Measurements from ENCODE around the gene RPS25.
"Not testable (repeated sequence)": the region's sequence is repeated elsewhere in the genome, so short reads cannot be mapped to it uniquely, and the experiment has no call there.

RPS25 gene

DNA sequence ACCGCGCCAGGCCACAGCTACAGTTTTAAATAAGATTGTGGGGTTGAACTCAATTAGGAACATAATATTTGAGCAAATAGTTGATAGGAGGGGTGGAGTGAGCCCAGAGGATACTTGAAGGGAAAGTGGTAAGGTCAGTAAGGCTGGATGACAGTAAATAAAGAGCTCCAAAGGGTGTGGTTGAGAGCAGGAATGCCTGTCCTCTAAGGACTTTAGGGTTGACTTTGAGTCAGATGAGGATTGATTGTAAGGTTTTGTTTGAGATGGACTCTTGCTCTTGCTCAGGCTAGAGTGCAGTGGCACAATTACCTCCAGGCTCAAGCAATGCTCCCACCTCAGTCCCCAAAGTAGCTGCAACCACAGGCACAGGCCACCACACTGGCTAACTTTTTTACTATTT lies 44.2 kb downstream of the RPS25 start:
- no peak for DNase-seq

DNA sequence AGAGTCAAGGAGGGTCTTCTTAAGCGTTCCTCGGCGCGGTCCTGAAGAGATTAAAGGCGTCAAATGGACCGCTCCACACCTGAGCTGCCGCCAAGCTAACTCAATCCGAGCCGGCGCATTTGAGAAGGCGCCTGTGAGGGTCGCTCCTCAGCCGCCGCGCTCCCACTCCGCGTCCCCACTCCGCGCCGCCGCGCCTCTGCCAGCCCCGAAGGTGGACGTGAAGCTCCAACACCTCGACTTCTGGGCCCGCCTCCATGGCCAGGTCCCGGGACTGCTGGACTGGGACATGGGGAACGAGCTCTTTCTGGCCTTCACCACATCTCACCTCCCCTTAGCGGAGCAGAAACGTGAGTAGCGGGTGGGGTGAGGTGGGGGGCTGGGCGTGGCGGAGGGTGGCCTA lies 46.5 kb downstream of the RPS25 start, which contains the start of gene FOXR1:
Gene FOXR1, plus strand, starts transcription at position 116 of the 400 bp plus-strand sequence. Its CDS starts 171 bp downstream, at position 287.
- DNase-seq: no peak

DNA sequence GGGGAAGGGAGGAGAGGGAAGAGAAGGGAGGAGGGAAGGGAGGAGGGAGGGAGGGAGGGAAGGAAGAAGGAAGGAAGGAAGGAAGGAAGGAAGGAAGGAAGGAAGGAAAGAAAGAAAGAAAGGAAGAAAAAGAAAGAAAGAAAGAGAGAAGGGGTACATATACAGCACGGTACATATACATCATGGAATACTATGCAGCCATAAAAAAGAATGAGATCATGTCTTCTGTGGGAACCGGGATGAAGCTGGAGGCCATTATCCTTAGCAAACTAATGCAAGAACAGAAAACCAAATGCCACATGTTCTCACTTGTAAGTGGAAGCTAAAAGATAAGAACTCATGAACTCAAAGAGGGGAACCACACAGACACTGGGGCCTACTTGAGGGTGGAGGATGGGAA lies 48.6 kb downstream of the RPS25 start:
- not testable (repeated sequence) for DNase-seq
